Keratinocyte (primary cell): ENCODE measurements around the gene FYB1. TPM values are rescaled to one million over a fixed set of nuclear protein-coding genes. Genes with fewer than 3 reads are reported as not detected.

Source experiments
- DNase-seq: peaks from one replicate; pipeline ENCODE4 v3.0.0-alpha.2; 2011; ENCODE audit warnings: low read depth, missing footprints, low spot score
- FAIRE-seq: peaks from 2 replicates; lab custom pipeline; 2011; peaks lifted over from hg19 to GRCh38; lab: Jason Lieb, UNC
- H2AFZ ChIP-seq: 2 replicates; pipeline ENCODE4 v1.6.0; 2012; ENCODE audit warnings: low read length, control low read depth, inconsistent platforms; ENCODE audit not compliant: control insufficient read depth
- H3K27ac ChIP-seq: 2 replicates; pipeline ENCODE4 v1.5.1; 2011; ENCODE audit warnings: low read length; ENCODE audit not compliant: control insufficient read depth, insufficient read depth
- H3K27me3 ChIP-seq: 3 replicates; pipeline ENCODE4 v1.6.0; 2011; ENCODE audit warnings: low read length; ENCODE audit not compliant: control insufficient read depth, insufficient read depth; ENCODE audit errors: extremely low read depth
- H3K36me3 ChIP-seq, 2 experiments: 2 replicates in 1 of 2; 3 replicates in 1 of 2; pipeline ENCODE4 v1.5.1; 2011; ENCODE audit warnings: low read length in 2 of 2, mild to moderate bottlenecking in 1 of 2; ENCODE audit not compliant: control insufficient read depth in 2 of 2, insufficient read depth in 2 of 2; ENCODE audit errors: extremely low read depth in 1 of 2
- H3K4me1 ChIP-seq: 3 replicates; pipeline ENCODE4 v1.5.1; 2011; ENCODE audit warnings: low read length; ENCODE audit not compliant: control insufficient read depth, insufficient read depth; ENCODE audit errors: extremely low read depth
- H3K4me2 ChIP-seq: 3 replicates; pipeline ENCODE4 v1.6.0; 2011; ENCODE audit warnings: low read depth, low read length; ENCODE audit not compliant: control insufficient read depth, insufficient read depth; ENCODE audit errors: extremely low read depth
- H3K4me3 ChIP-seq, 3 experiments: fragments of 200-600 bp in 1 of 3; sonication (generic) in 1 of 3; 2 replicates in 2 of 3; 3 replicates in 1 of 3; pipeline ENCODE4 v1.5.1; 2011 to 2016; ENCODE audit warnings: low read length in 3 of 3, mild to moderate bottlenecking in 3 of 3, control low read depth in 2 of 3, inconsistent platforms in 1 of 3, low read depth in 1 of 3, mixed read lengths in 1 of 3, mixed run types in 1 of 3, moderate library complexity in 1 of 3; ENCODE audit not compliant: control insufficient read depth in 2 of 3, insufficient read depth in 2 of 3; ENCODE audit errors: extremely low read depth in 1 of 3
- H3K79me2 ChIP-seq: 2 replicates; pipeline ENCODE4 v1.6.0; 2012; ENCODE audit warnings: low read length; ENCODE audit not compliant: control insufficient read depth, insufficient read depth
- H3K9ac ChIP-seq: 3 replicates; pipeline ENCODE4 v1.6.0; 2011; ENCODE audit warnings: low read length; ENCODE audit not compliant: control insufficient read depth, insufficient read depth; ENCODE audit errors: extremely low read depth
- H3K9me1 ChIP-seq: 3 replicates; pipeline ENCODE4 v1.6.0; 2011; ENCODE audit warnings: low read length; ENCODE audit not compliant: control insufficient read depth, insufficient read depth; ENCODE audit errors: extremely low read depth
- H3K9me3 ChIP-seq: 2 replicates; pipeline ENCODE4 v1.5.1; 2012; ENCODE audit warnings: low read depth, low read length; ENCODE audit not compliant: control insufficient read depth
- H4K20me1 ChIP-seq: 3 replicates; pipeline ENCODE4 v1.6.0; 2011; ENCODE audit warnings: low read length; ENCODE audit not compliant: control insufficient read depth, insufficient read depth; ENCODE audit errors: extremely low read depth
- EZH2 ChIP-seq: IDR thresholded peaks from one replicate; pipeline ENCODE4 v1.6.1; 2012; ENCODE audit warnings: inconsistent platforms, mild to moderate bottlenecking, low read length, moderate library complexity
- dilution Hi-C: fragments of 300-500 bp; cut with MboI; formaldehyde crosslinking; loops from one replicate; pipeline ENCODE4 v1.7.0; 2020; ENCODE audit warnings: low sequenced_read_pairs; ENCODE audit not compliant: extremely low pct_ligation_motif_present
- polyA plus RNA-seq, 5 experiments: library from polyadenylated mRNA; depleted of rRNA in 3 of 5; stranded (reverse) in 3 of 5; stranded (forward) in 1 of 5; unstranded in 1 of 5; fragments of >200 nt; gene quantifications; 1 replicate in 1 of 5; 2 replicates in 3 of 5; 3 replicates in 1 of 5; pipeline versions ENCODE4 v1.2.1 to v1.2.3, GENCODE V29; 2011 to 2012; ENCODE audit warnings: missing spikeins in 2 of 5, low read depth in 1 of 5, low replicate concordance in 1 of 5
- TF ChIP-seq, protein P1 (sequence below), 3 experiments: IDR thresholded peaks in 1 of 3; conservative IDR thresholded peaks in 1 of 3; optimal IDR thresholded peaks in 1 of 3; 2 replicates in 2 of 3; 3 replicates in 1 of 3; pipeline versions ENCODE3 to v1.5.1; 2011; ENCODE audit warnings: low read length in 3 of 3, mild to moderate bottlenecking in 3 of 3, moderate library complexity in 2 of 3, control low read depth in 1 of 3, inconsistent platforms in 1 of 3; ENCODE audit not compliant: insufficient read depth in 2 of 3; ENCODE audit errors: extremely low read depth in 1 of 3

Gene FYB1
- polyA plus RNA-seq, 1 donor (not counting 4 experiments of a cell fraction or from before 2014, with no cell fraction given), result 0.29 TPM

DNA sequence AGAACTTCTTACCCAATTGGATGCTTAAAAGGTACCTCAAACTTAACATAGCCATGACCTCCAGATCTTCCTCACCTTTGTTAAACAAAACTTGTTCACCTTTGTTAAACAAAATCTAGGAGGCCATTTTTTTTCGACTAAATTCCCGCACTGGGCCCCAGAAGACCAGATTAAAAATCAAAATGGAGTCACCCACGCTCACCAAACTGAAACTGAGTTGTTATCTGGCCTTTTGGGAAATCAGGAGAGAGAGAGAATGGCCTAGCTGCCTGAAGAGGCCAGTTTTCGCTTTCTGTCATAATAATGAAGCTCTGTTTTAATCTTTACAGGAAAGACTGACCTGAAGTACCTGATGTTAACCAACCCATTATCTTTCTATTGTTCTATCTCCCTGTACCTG is 69.4 kb downstream of the FYB1 start:
- Histone ChIP-seq H3K9me1 (no peaks in the 10 kb centered on the region), H2AFZ (no peak overlapping the region), H3K9ac (no peak overlapping the region), H4K20me1 (no peaks in the 10 kb centered on the region), H3K9me3 (no peaks in the 10 kb centered on the region), H3K4me1 (no peaks in the 10 kb centered on the region), H3K4me3 (no peak overlapping the region), H3K36me3 (no peaks in the 10 kb centered on the region), H3K4me2 (no peak overlapping the region), H3K27me3 (no peaks in the 10 kb centered on the region), H3K79me2 (no peaks in the 10 kb centered on the region), H3K27ac (no peak overlapping the region)
- DNase-seq, result no peak
- no peak for TF ChIP-seq EZH2
- TF ChIP-seq, protein P1, sequence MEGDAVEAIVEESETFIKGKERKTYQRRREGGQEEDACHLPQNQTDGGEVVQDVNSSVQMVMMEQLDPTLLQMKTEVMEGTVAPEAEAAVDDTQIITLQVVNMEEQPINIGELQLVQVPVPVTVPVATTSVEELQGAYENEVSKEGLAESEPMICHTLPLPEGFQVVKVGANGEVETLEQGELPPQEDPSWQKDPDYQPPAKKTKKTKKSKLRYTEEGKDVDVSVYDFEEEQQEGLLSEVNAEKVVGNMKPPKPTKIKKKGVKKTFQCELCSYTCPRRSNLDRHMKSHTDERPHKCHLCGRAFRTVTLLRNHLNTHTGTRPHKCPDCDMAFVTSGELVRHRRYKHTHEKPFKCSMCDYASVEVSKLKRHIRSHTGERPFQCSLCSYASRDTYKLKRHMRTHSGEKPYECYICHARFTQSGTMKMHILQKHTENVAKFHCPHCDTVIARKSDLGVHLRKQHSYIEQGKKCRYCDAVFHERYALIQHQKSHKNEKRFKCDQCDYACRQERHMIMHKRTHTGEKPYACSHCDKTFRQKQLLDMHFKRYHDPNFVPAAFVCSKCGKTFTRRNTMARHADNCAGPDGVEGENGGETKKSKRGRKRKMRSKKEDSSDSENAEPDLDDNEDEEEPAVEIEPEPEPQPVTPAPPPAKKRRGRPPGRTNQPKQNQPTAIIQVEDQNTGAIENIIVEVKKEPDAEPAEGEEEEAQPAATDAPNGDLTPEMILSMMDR (optimal IDR thresholded peaks at IDR 0.05 in 1 of 3, IDR thresholded peaks at IDR 0.05 in 1 of 3, conservative IDR thresholded peaks at IDR 0.05 in 1 of 3; ENCODE audit: extremely low read depth in 1 of 3, insufficient read depth in 2 of 3, low read length in 3 of 3), result no peak
- dilution Hi-C loops, result no loop called here
- FAIRE-seq, result no peak

DNA sequence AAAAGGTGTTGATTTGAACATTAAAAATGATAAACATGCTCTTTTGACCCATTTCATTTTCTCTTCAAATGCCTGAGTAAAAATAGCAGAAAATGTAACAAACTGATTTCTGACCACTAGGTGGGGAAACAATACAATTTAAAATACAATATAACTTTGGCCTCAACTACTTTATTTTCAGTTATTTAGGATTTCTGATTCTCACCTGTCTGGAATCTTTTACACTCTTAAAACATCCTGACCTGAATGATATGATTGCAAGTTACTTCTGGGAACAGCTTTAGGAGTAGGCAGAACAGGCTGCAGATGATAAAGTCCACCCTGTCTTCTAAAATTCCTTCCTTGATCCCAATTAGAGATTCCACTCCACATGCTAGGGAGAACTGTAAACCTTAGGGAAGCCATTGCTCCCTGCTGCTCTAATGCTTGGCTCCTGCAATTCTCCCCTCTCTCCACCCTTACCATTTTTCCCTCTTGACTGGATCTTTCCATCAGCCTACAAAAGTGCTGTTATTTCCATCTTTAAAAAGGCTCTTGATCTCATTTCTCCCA is 70.3 kb downstream of the FYB1 start:
- Histone ChIP-seq H3K4me3 (no peak overlapping the region), H3K9me3 (no peaks in the 10 kb centered on the region), H3K4me2 (no peak overlapping the region), H2AFZ (no peak overlapping the region), H3K9ac (no peak overlapping the region), H3K4me1 (no peaks in the 10 kb centered on the region), H3K27me3 (no peaks in the 10 kb centered on the region), H4K20me1 (no peaks in the 10 kb centered on the region), H3K27ac (no peak overlapping the region), H3K79me2 (no peaks in the 10 kb centered on the region), H3K9me1 (no peaks in the 10 kb centered on the region), H3K36me3 (no peaks in the 10 kb centered on the region)
- FAIRE-seq (no peak), DNase-seq (no peak)
- dilution Hi-C loops, result no loop called here
- TF ChIP-seq, protein P1 (optimal IDR thresholded peaks at IDR 0.05 in 1 of 3, IDR thresholded peaks at IDR 0.05 in 1 of 3, conservative IDR thresholded peaks at IDR 0.05 in 1 of 3; ENCODE audit: extremely low read depth in 1 of 3, insufficient read depth in 2 of 3, low read length in 3 of 3), result peak in 1 of 3 experiments; percentile 24
- TF ChIP-seq EZH2, result no peak
